Measurements from ENCODE around the gene WNT2B.

Gene WNT2B

GRCh38 chr1:112517646-112518045, 8.9 kb downstream of the WNT2B start:
- no peak for TF ChIP-seq SNAI2 (CRISPR knock-in tag; IDR thresholded peaks at IDR 0.05)
- TF ChIP-seq RARB (CRISPR knock-in tag; IDR thresholded peaks at IDR 0.05) = no peak
- no peak for TF ChIP-seq ZFP3 (CRISPR knock-in tag; IDR thresholded peaks at IDR 0.05)
- TF ChIP-seq ISL1 (CRISPR knock-in tag; IDR thresholded peaks at IDR 0.05) = no peak
- TF ChIP-seq ARNTL (CRISPR knock-in tag; IDR thresholded peaks at IDR 0.05; ENCODE audit: borderline replicate concordance, low read depth) = no peak
- no peak for TF ChIP-seq TOX (CRISPR knock-in tag; IDR thresholded peaks at IDR 0.05; ENCODE audit: borderline replicate concordance)
- TF ChIP-seq TSHZ2 (CRISPR knock-in tag; IDR thresholded peaks at IDR 0.05) = no peak
- TF ChIP-seq GLIS3 (CRISPR knock-in tag; IDR thresholded peaks at IDR 0.05) = no peak
- TF ChIP-seq ZFP30 (CRISPR knock-in tag; IDR thresholded peaks at IDR 0.05) = no peak
- no peak for TF ChIP-seq POU6F1 (CRISPR knock-in tag; IDR thresholded peaks at IDR 0.05; ENCODE audit: borderline replicate concordance, low read depth)
- ATAC-seq = no peak

- TF ChIP-seq BACH2 (CRISPR knock-in tag; IDR thresholded peaks at IDR 0.05; ENCODE audit: borderline replicate concordance) (no peak), OSR1 (CRISPR knock-in tag; IDR thresholded peaks at IDR 0.05) (no peak), ZC3H10 (CRISPR knock-in tag; IDR thresholded peaks at IDR 0.05) (no peak), RARB (CRISPR knock-in tag; IDR thresholded peaks at IDR 0.05) (no peak), ARNTL (CRISPR knock-in tag; IDR thresholded peaks at IDR 0.05; ENCODE audit: borderline replicate concordance, low read depth) (no peak), TCF4 (CRISPR knock-in tag; IDR thresholded peaks at IDR 0.05; ENCODE audit: borderline replicate concordance) (no peak), PPARA (CRISPR knock-in tag; IDR thresholded peaks at IDR 0.05; ENCODE audit: borderline replicate concordance) (no peak), TOX (CRISPR knock-in tag; IDR thresholded peaks at IDR 0.05; ENCODE audit: borderline replicate concordance) (no peak), CREB5 (CRISPR knock-in tag; IDR thresholded peaks at IDR 0.05; ENCODE audit: low read depth) (no peak), POU6F1 (CRISPR knock-in tag; IDR thresholded peaks at IDR 0.05; ENCODE audit: borderline replicate concordance, low read depth) (no peak), ZNF70 (CRISPR knock-in tag; IDR thresholded peaks at IDR 0.05) (no peak), CSRNP3 (CRISPR knock-in tag; IDR thresholded peaks at IDR 0.05) (no peak), ESRRG (CRISPR knock-in tag; IDR thresholded peaks at IDR 0.05) (no peak), GLIS3 (CRISPR knock-in tag; IDR thresholded peaks at IDR 0.05) (no peak), ISL1 (CRISPR knock-in tag; IDR thresholded peaks at IDR 0.05) (no peak), SNAI2 (CRISPR knock-in tag; IDR thresholded peaks at IDR 0.05) (no peak), PATZ1 (CRISPR knock-in tag; IDR thresholded peaks at IDR 0.05; ENCODE audit: borderline replicate concordance) (no peak)
- no peak for ATAC-seq
Observed at GRCh38 chr1:112518186-112518585, 9.4 kb downstream of the WNT2B start.

Data from SK-N-SH treated with all-trans-retinoic acid at 6 μM for 48 hours (cell line).